ENCODE data around the gene ATXN3. TPM values are rescaled to one million over a fixed set of nuclear protein-coding genes. Genes with fewer than 3 reads are reported as not detected.
A peak's percentile ranks its signal among the peaks of the same experiment; 100 is the strongest.
"Not testable (repeated sequence)": the region's sequence is repeated elsewhere in the genome, so short reads cannot be mapped to it uniquely, and the experiment has no call there.

The ATXN3 gene
- total and polyA plus RNA-seq, 8 donors = 8.0 to 34.0 (median 13.0) TPM

DNA sequence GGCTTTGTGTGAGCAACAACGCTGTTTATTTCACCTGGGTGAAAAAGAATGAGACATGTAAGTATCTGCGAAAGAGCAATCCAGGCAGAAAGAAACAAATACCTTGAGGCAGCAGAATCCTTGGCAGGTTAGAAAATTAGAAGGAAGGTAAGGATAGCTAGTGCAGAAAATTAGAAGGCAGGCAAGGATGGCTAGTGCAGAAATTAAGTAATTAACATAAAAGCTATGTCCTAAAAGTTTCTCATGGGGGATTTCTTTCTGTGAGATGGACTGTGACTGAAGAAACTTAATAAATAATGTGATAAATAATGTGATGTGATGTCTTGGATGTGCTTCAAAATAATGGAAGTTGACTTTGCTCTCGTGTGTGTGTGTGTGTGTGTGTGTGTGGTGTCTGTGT, 56.6 kb downstream of the ATXN3 start:
- H3K36me3 ChIP-seq = no peaks in the 10 kb centered on the region
- ATAC-seq (no peak), FAIRE-seq (no peak), DNase-seq (no peak)
- intact Hi-C loops (cut with DNase I) = no loop called here
- H3K9me3 ChIP-seq = no peaks in the 10 kb centered on the region
- no peaks in the 10 kb centered on the region for H3K27me3 ChIP-seq
- H3K27ac ChIP-seq = no peak overlapping the region
- H3K4me3 ChIP-seq = no peak overlapping the region
- TF ChIP-seq, protein P1, sequence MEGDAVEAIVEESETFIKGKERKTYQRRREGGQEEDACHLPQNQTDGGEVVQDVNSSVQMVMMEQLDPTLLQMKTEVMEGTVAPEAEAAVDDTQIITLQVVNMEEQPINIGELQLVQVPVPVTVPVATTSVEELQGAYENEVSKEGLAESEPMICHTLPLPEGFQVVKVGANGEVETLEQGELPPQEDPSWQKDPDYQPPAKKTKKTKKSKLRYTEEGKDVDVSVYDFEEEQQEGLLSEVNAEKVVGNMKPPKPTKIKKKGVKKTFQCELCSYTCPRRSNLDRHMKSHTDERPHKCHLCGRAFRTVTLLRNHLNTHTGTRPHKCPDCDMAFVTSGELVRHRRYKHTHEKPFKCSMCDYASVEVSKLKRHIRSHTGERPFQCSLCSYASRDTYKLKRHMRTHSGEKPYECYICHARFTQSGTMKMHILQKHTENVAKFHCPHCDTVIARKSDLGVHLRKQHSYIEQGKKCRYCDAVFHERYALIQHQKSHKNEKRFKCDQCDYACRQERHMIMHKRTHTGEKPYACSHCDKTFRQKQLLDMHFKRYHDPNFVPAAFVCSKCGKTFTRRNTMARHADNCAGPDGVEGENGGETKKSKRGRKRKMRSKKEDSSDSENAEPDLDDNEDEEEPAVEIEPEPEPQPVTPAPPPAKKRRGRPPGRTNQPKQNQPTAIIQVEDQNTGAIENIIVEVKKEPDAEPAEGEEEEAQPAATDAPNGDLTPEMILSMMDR (IDR thresholded peaks at IDR 0.05) = no peak
- H3K4me1 ChIP-seq = no peaks in the 10 kb centered on the region
- WGBS, 2 donors = 80 to 91% methylated on average over 3 of the region's 3 CpGs

GRCh38 chr14:92049221-92049620, 57.2 kb downstream of the ATXN3 start:
- intact Hi-C loops (cut with DNase I); H3K9me3 ChIP-seq; DNase-seq; H3K4me3 ChIP-seq; FAIRE-seq; H3K27me3 ChIP-seq; H3K27ac ChIP-seq; H3K36me3 ChIP-seq; H3K4me1 ChIP-seq; ATAC-seq: not testable (repeated sequence)
- WGBS, 2 donors = 96 to 100% methylated on average over 12 of the region's 12 CpGs

DNA sequence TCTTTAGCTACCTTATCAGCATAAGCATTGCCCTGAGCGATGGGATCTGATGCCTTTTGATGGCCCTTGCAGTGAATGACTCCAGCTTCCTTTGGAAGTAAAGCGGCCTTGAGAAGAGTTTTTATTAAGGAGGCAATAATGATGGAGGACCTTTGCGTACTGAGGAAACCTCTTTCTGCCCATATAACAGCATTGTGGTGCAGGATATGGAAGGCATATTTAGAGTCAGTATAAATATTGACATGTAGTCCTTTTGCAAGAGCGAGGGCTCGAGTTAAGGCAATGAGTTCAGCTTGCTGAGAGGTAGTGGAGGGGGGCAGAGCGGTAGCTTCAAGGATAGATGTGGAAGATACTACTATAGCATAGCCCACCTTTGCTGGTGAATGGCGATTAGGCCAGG, 60.5 kb downstream of the ATXN3 start:
- ATAC-seq = not testable (repeated sequence)
- 90 to 97% methylated on average over 7 of the region's 7 CpGs for WGBS, 2 donors

GRCh38 chr14:92041766-92042165, 64.6 kb downstream of the ATXN3 start:
- H3K27ac ChIP-seq; H3K4me3 ChIP-seq; H3K9me3 ChIP-seq; intact Hi-C loops (cut with DNase I); H3K36me3 ChIP-seq; DNase-seq; FAIRE-seq; H3K27me3 ChIP-seq; ATAC-seq: not testable (repeated sequence)
- WGBS, 2 donors = 71 to 79% methylated on average over 2 of the region's 2 CpGs
- peaks cover 0 to 14% (median 0%) of the 10 kb centered on the region in 3 donors for H3K4me1 ChIP-seq

More for the DNA sequence above, 60.5 kb downstream of the ATXN3 start:
- FAIRE-seq; intact Hi-C loops (cut with DNase I); H3K9me3 ChIP-seq; H3K4me3 ChIP-seq; H3K27ac ChIP-seq; H3K36me3 ChIP-seq; H3K27me3 ChIP-seq; DNase-seq; H3K4me1 ChIP-seq: not testable (repeated sequence)

DNA sequence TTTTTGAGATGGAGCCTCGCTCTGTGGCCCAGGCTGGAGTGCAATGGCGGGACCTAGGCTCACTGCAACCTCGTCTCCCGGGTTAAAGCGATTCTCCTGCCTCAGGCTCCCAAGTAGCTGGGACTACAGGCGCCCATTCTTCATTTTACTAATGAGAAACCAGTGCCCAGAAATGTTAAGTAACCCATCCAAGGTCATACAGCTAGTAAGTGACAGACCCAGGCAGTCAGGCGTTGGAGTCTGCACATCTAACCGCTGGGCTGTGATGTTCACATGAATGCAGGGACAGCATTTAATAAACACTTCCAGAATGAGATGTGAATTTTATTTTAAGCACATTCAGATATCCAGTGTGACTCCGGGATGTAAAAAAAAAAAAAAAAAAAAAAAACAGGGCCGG, 65.2 kb downstream of the ATXN3 start:
- Histone ChIP-seq H3K4me1 (peaks cover 0 to 19% (median 2%) of the 10 kb centered on the region in 3 donors), H3K27ac (peak overlapping the region; percentile 74 to 100 (median 98)), H3K4me3 (peak overlapping the region; percentile 61 to 81 (median 68)), H3K36me3 (no peaks in the 10 kb centered on the region), H3K27me3 (no peaks in the 10 kb centered on the region), H3K9me3 (no peaks in the 10 kb centered on the region)
- FAIRE-seq = no peak
- WGBS, 2 donors = 21 to 31% methylated on average over 10 of the region's 10 CpGs
- intact Hi-C loops (cut with DNase I) = no loop called here
- peak in 1 of 6 donors; percentile 39 for DNase-seq
- peak in 3 of 4 donors; percentile 5 to 25 (median 8) for ATAC-seq
- TF ChIP-seq, protein P1 (IDR thresholded peaks at IDR 0.05) = no peak

DNA sequence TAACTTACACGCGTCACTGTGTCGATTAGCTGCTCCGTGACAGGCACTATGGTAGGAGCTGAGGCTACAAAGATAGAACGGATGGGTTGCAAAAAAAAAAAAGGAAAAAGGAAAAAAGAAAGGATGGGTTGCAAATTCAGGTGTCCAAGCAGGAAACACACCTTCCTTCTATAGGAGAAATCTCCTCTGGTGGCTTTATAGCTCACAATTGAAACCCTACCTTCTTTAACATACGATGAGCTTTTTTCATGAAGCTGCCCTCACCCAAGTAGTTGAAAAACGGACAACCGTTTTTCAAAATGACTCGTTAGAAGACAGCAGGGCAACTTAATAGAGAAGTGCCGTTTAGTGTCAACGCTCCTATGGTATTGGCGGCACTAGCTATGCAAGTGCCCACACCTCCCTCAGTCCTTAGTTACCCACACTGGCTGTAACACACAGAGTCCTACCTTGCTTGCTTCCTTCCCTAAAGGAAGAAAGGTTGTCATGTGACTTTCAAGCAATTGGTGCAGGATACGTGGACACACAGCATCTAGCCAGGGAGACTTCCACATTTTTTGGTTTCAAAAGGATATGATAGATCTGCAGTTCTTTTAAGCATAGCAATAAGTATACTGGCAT, 65.8 kb downstream of the ATXN3 start:
- Histone ChIP-seq H3K27me3 (no peaks in the 10 kb centered on the region), H3K27ac (peak overlapping the region; percentile 74 to 100 (median 98)), H3K4me1 (peaks cover 0 to 25% (median 9%) of the 10 kb centered on the region in 3 donors), H3K36me3 (no peaks in the 10 kb centered on the region), H3K4me3 (peak overlapping the region; percentile 61 to 81 (median 68)), H3K9me3 (no peaks in the 10 kb centered on the region)
- TF ChIP-seq, protein P1 (IDR thresholded peaks at IDR 0.05) = no peak
- ATAC-seq (peak; percentile 58 to 69 (median 61)), FAIRE-seq (no peak), DNase-seq (peak in 3 of 6 donors; percentile 28 to 43 (median 40))
- WGBS, 2 donors = 0% methylated on average over 13 of the region's 13 CpGs
- intact Hi-C loops (cut with DNase I) = no loop called here

Measured in pancreas (tissue), 10 donors.